K562 (cell line): ENCODE data around the gene GAL3ST3. TPM values are rescaled to one million over a fixed set of nuclear protein-coding genes. Genes with fewer than 3 reads are reported as not detected.

Experiments
- ARID3A ChIP-seq: IDR thresholded peaks from 2 replicates; pipeline ENCODE4 v1.6.1; 2012; ENCODE audit warnings: low read depth, low read length, improper control_type of control experiment, borderline replicate concordance
- ATF1 ChIP-seq, 2 experiments: fragments of 450-650 bp in 1 of 2; IDR thresholded peaks; 2 replicates each; pipeline ENCODE4 v1.6.1; 2016; ENCODE audit warnings: missing compliant biosample characterization in 1 of 2, missing genetic modification characterization in 1 of 2
- CBFA2T3 ChIP-seq: fragments of 450-650 bp; IDR thresholded peaks from 2 replicates; pipeline ENCODE4 v1.6.1; 2017
- DDX20 ChIP-seq: fragments of 450-650 bp; IDR thresholded peaks from 2 replicates; pipeline ENCODE4 v1.6.1; 2016; ENCODE audit warnings: missing genetic modification characterization, low read depth, mild to moderate bottlenecking, missing compliant biosample characterization, moderate library complexity
- E2F8 ChIP-seq: fragments of 450-650 bp; IDR thresholded peaks from 2 replicates; pipeline ENCODE4 v1.7.1; 2018; ENCODE audit warnings: mild to moderate bottlenecking, low read depth; ENCODE audit not compliant: partially characterized antibody
- JUN ChIP-seq, 2 experiments: sonication (generic) in 1 of 2; formaldehyde crosslinking in 1 of 2; IDR thresholded peaks; 2 replicates each; pipeline versions ENCODE4 v1.6.1 to v1.8.0; 2012 to 2022; ENCODE audit warnings: borderline replicate concordance in 2 of 2, mild to moderate bottlenecking in 2 of 2, improper control_type of control experiment in 1 of 2, low read depth in 1 of 2, low read length in 1 of 2, missing genetic modification reagents in 1 of 2
- NCOA2 ChIP-seq, 2 experiments: fragments of 450-650 bp; IDR thresholded peaks; 2 replicates each; pipeline ENCODE4 v1.6.1; 2018; ENCODE audit warnings: mild to moderate bottlenecking in 2 of 2, moderate library complexity in 1 of 2; ENCODE audit not compliant: partially characterized antibody in 2 of 2
- RBM14 ChIP-seq: fragments of 200-400 bp; formaldehyde crosslinking; IDR thresholded peaks from 2 replicates; pipeline ENCODE4 v1.6.1; 2018; ENCODE audit warnings: low read depth, mild to moderate bottlenecking, low read length, moderate library complexity, borderline replicate concordance; ENCODE audit not compliant: insufficient read depth
- SIRT6 ChIP-seq: IDR thresholded peaks from one replicate; pipeline ENCODE4 v1.6.1; 2012; ENCODE audit warnings: low read depth, mild to moderate bottlenecking, control low read depth, inconsistent platforms, low read length, moderate library complexity
- SP1 ChIP-seq: sonication (generic); formaldehyde crosslinking; IDR thresholded peaks from 2 replicates; pipeline ENCODE4 v1.8.1; 2022; ENCODE audit warnings: mild to moderate bottlenecking, missing genetic modification reagents
- STAT5B ChIP-seq: fragments of 250-450 bp; sonication (Bioruptor Pico); IDR thresholded peaks from 2 replicates; pipeline ENCODE4 v1.8.0; 2021; ENCODE audit warnings: mild to moderate bottlenecking, inconsistent platforms
- VEZF1 ChIP-seq: fragments of 200-800 bp; sonication (Bioruptor generic); IDR thresholded peaks from 2 replicates; pipeline ENCODE4 v1.6.1; 2017; ENCODE audit warnings: missing genetic modification characterization, missing compliant biosample characterization
- ZFP36 ChIP-seq: fragments of 150-350 bp; IDR thresholded peaks from 2 replicates; pipeline ENCODE4 v1.6.1; 2018; ENCODE audit warnings: low read length, low read depth; ENCODE audit not compliant: partially characterized antibody
- ZNF57 ChIP-seq: fragments of 450-650 bp; formaldehyde crosslinking; IDR thresholded peaks from 2 replicates; pipeline ENCODE4 v1.4.0; 2020; ENCODE audit warnings: mild to moderate bottlenecking, moderate library complexity
- ZNF644 ChIP-seq: fragments of 200-800 bp; sonication (Bioruptor generic); IDR thresholded peaks from 2 replicates; pipeline ENCODE4 v1.6.1; 2016; ENCODE audit warnings: low read depth, missing genetic modification characterization, missing compliant biosample characterization
- polyA plus RNA-seq, 8 experiments: library from polyadenylated mRNA; depleted of rRNA in 4 of 8; stranded (reverse) in 5 of 8; unstranded in 3 of 8; fragments of >200 nt; fragmentation: Nextera tagmentation in 2 of 8; fragmentation: Illumina TruSeq in 1 of 8; extraction: Ambion mirVana in 2 of 8; extraction: Trizol in 1 of 8; gene quantifications; 2 replicates each; pipeline versions ENCODE4 v1.2.1 to v1.2.3, GENCODE V29; 2011 to 2014; ENCODE audit warnings: inconsistent platforms in 1 of 8, missing spikeins in 1 of 8
- total RNA-seq, 7 experiments: library from RNA; depleted of rRNA in 6 of 7; stranded (reverse); fragments of >200 nt in 6 of 7; fragmentation: Illumina TruSeq in 2 of 7; extraction: Trizol in 2 of 7; gene quantifications; 2 replicates each; pipeline versions ENCODE4 v1.2.1 to v1.2.3, GENCODE V29; 2011 to 2021; ENCODE audit warnings: low replicate concordance in 1 of 7
- TF ChIP-seq, protein P1 (sequence below), 2 experiments: fragments of 450-650 bp in 1 of 2; IDR thresholded peaks; 2 replicates each; pipeline ENCODE4 v1.6.1; 2011 to 2017; ENCODE audit warnings: low read depth in 2 of 2, antibody characterized with exemption in 1 of 2, borderline replicate concordance in 1 of 2, low read length in 1 of 2, mild to moderate bottlenecking in 1 of 2, mixed read lengths in 1 of 2; ENCODE audit not compliant: control insufficient read depth in 1 of 2

The GAL3ST3 gene
- total and polyA plus RNA-seq, 9 of the 15 experiments (the other 6 are each of a cell fraction or from before 2014, with no cell fraction given), result not detected

DNA sequence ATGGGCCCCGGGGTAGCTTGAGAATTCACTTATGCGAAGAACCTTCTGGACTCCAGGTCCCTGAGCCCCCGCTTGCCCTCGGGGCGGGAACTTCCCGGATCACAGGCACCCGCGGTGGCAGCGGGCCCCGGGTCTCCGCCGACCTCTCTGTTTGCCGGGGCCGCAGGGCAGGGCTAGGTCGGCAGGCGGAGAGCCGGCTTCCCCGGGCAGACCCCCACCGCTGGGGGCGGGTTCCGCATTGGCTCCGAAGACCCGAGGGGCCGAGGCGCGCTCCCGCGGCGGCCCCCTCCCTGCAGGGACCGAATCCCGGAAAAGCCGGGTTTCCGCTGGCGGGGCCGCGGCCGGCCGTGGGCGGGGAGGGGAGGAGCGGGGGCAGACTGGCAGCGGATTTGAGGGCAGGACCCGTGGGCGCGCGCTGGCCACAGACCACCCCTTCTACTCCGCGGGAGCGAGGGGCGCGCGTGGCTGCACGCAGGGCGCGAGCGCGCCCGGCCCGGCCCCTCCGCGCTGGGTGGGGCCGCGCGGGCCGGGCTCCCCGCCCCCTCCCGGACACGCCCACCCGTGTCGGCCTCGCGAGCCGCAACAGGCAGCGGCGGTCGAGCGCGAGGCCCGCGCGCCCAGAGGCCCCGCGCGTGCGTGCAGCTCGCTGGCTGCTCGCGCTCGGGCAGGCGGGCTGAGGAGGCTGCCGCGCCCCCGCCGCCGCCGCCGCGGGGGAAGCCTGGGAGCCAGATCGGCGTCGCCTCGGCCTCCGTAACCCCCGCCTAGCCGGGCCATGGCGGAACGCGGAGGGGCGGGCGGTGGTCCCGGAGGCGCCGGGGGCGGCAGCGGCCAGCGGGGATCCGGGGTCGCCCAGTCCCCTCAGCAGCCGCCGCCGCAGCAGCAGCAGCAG lies 21.0 kb upstream of the GAL3ST3 start, which contains the start of gene PACS1 (continued):
- TF ChIP-seq ZNF644 (tag) (no peak), SIRT6 (no peak), ZFP36 (no peak), SP1 (CRISPR knock-in tag) (no peak), ZNF57 (CRISPR knock-in tag) (no peak), NCOA2 (IDR thresholded peaks at IDR 0.05; ENCODE audit: partially characterized antibody in 2 of 2) (no peak), ATF1 (CRISPR knock-in tag; IDR thresholded peaks at IDR 0.05) (no peak), ATF1 (tag; IDR thresholded peaks at IDR 0.05) (no peak), VEZF1 (peak; percentile 84), RBM14 (no peak), ARID3A (no peak), JUN (IDR thresholded peaks at IDR 0.05; ENCODE audit: borderline replicate concordance, low read depth, low read length) (no peak), JUN (CRISPR knock-in tag; IDR thresholded peaks at IDR 0.05; ENCODE audit: borderline replicate concordance) (no peak), DDX20 (tag) (no peak), CBFA2T3 (no peak), STAT5B (CRISPR knock-in tag) (no peak), E2F8 (no peak)
- TF ChIP-seq, protein P1, sequence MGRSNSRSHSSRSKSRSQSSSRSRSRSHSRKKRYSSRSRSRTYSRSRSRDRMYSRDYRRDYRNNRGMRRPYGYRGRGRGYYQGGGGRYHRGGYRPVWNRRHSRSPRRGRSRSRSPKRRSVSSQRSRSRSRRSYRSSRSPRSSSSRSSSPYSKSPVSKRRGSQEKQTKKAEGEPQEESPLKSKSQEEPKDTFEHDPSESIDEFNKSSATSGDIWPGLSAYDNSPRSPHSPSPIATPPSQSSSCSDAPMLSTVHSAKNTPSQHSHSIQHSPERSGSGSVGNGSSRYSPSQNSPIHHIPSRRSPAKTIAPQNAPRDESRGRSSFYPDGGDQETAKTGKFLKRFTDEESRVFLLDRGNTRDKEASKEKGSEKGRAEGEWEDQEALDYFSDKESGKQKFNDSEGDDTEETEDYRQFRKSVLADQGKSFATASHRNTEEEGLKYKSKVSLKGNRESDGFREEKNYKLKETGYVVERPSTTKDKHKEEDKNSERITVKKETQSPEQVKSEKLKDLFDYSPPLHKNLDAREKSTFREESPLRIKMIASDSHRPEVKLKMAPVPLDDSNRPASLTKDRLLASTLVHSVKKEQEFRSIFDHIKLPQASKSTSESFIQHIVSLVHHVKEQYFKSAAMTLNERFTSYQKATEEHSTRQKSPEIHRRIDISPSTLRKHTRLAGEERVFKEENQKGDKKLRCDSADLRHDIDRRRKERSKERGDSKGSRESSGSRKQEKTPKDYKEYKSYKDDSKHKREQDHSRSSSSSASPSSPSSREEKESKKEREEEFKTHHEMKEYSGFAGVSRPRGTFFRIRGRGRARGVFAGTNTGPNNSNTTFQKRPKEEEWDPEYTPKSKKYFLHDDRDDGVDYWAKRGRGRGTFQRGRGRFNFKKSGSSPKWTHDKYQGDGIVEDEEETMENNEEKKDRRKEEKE (IDR thresholded peaks at IDR 0.05; ENCODE audit: borderline replicate concordance in 1 of 2, control insufficient read depth in 1 of 2, low read depth in 2 of 2, low read length in 1 of 2), result no peak
